Stimulated activated CD8-positive, alpha-beta memory T cell treated with anti-CD3 and anti-CD28 coated beads, Interleukin-12 subunit alpha, Interleukin-12 subunit beta, amount 100 ng/mL, for 1 hour (primary cell): ENCODE data around the gene ARID4A.
A peak's percentile ranks its signal among the peaks of the same experiment; 100 is the strongest.
"Not testable (repeated sequence)": the region's sequence is repeated elsewhere in the genome, so short reads cannot be mapped to it uniquely, and the experiment has no call there.

Experiments used
- DNase-seq: peaks from one replicate; pipeline ENCODE4 v3.0.0-alpha.2; 2020; ENCODE audit warnings: low read depth

ARID4A gene

GRCh38 chr14:58298477-58299400 lies at the start of gene ARID4A:
Gene ARID4A (plus strand): TSS chr14:58298555. CDS start chr14:58299855, 1,300 bp downstream.
- DNase-seq: peak; percentile 73

- no peak for DNase-seq
These were observed 48.7 kb upstream of the ARID4A start for GRCh38 chr14:58249611-58250010.

- no peak for DNase-seq
These were observed 40.2 kb upstream of the ARID4A start for GRCh38 chr14:58258156-58258555.

GRCh38 chr14:58262005-58262404 lies 36.4 kb upstream of the ARID4A start:
- DNase-seq: not testable (repeated sequence)

- DNase-seq: no peak
These were observed 33.0 kb upstream of the ARID4A start for GRCh38 chr14:58265401-58265800.

- DNase-seq: no peak
These were observed 27.7 kb upstream of the ARID4A start for GRCh38 chr14:58270628-58271027.

GRCh38 chr14:58272588-58273372 lies 25.6 kb upstream of the ARID4A start:
- DNase-seq: no peak

- no peak for DNase-seq
These were observed 23.5 kb upstream of the ARID4A start for GRCh38 chr14:58274881-58275280.

- no peak for DNase-seq
These were observed 22.7 kb upstream of the ARID4A start for GRCh38 chr14:58275527-58276190.

- no peak for DNase-seq
These were observed 22.1 kb upstream of the ARID4A start for GRCh38 chr14:58276208-58276607.

GRCh38 chr14:58278177-58278576 lies 20.2 kb upstream of the ARID4A start:
- no peak for DNase-seq

- DNase-seq: no peak
These were observed 17.2 kb upstream of the ARID4A start for GRCh38 chr14:58280954-58281787.

GRCh38 chr14:58281969-58282368 lies 16.4 kb upstream of the ARID4A start:
- DNase-seq: no peak

- no peak for DNase-seq
These were observed 15.3 kb upstream of the ARID4A start for GRCh38 chr14:58282925-58283593.

GRCh38 chr14:58283730-58284129 lies 14.6 kb upstream of the ARID4A start:
- no peak for DNase-seq

GRCh38 chr14:58285132-58285531 lies 13.2 kb upstream of the ARID4A start:
- no peak for DNase-seq

- DNase-seq: no peak
These were observed 10.7 kb upstream of the ARID4A start for GRCh38 chr14:58287607-58288042.

- no peak for DNase-seq
These were observed 10.1 kb upstream of the ARID4A start for GRCh38 chr14:58288106-58288792.

GRCh38 chr14:58291646-58292045 lies 6.7 kb upstream of the ARID4A start:
- DNase-seq: no peak

- no peak for DNase-seq
These were observed 6.2 kb upstream of the ARID4A start for GRCh38 chr14:58292187-58292586.
